Right lobe of liver (tissue), 4 donors: ENCODE results near the gene PHAF1.

ENCODE experiments used
- POLR2A ChIP-seq: fragments of 450-650 bp; IDR thresholded peaks from one replicate; pipeline ENCODE4 v1.6.1; 2017; ENCODE audit warnings: antibody characterized with exemption, mild to moderate bottlenecking
- TF ChIP-seq, protein P1 (sequence below), 4 donors: fragments of 200-600 bp in 3 of 4; fragments of 450-650 bp in 1 of 4; IDR thresholded peaks; one replicate each; pipeline versions ENCODE4 v1.5.1 to v1.8.0; 2016 to 2022; ENCODE audit warnings: antibody characterized with exemption in 4 of 4, mild to moderate bottlenecking in 2 of 4
- donor health status: DM: no; HTN: no; CAD: no.
- donor health status: DM: no; HTN: no; CAD: no.
- donor health status: DM: no; HTN: yes; CAD: no.

DNA sequence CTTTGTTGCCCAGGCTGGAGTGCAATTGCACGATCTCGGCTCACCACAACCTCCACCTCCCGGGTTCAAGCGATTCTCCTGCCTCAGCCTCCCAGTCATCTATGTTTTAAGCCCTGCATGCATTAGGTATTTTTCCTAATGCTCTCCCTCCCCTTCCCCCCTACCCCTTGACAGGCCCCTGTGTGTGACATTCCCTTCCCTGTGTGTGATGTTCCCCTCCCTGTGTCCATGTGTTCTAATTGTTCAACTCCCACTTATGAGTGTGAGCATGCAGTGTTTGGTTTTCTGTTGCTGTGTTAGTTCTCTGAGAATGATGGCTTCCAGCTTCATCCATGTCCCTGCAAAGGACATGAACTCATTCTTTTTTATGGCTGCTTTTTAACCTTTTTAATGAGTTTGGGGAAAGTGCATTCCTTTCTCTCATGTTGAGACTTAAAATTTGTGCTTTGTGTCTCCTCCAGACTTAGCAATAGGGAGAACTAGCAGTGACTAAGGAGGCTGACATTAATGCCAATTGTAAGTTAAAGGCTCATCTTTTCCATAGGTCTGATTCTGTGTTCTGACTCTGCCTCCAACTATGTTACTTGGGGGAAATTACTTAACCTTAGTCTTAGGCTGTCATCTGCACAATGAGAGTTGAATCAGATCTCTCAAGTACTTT is 17.7 kb upstream of the PHAF1 start:
- TF ChIP-seq, protein P1, sequence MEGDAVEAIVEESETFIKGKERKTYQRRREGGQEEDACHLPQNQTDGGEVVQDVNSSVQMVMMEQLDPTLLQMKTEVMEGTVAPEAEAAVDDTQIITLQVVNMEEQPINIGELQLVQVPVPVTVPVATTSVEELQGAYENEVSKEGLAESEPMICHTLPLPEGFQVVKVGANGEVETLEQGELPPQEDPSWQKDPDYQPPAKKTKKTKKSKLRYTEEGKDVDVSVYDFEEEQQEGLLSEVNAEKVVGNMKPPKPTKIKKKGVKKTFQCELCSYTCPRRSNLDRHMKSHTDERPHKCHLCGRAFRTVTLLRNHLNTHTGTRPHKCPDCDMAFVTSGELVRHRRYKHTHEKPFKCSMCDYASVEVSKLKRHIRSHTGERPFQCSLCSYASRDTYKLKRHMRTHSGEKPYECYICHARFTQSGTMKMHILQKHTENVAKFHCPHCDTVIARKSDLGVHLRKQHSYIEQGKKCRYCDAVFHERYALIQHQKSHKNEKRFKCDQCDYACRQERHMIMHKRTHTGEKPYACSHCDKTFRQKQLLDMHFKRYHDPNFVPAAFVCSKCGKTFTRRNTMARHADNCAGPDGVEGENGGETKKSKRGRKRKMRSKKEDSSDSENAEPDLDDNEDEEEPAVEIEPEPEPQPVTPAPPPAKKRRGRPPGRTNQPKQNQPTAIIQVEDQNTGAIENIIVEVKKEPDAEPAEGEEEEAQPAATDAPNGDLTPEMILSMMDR (IDR thresholded peaks at IDR 0.05): no peak
- no peak for TF ChIP-seq POLR2A
